Measurements from ENCODE around the gene PTGES2. TPM values are rescaled to one million over a fixed set of nuclear protein-coding genes. Genes with fewer than 3 reads are reported as not detected.
A peak's percentile ranks its signal among the peaks of the same experiment; 100 is the strongest.

PTGES2 gene
- total RNA-seq, 2 experiments from 2014 or later = 68.1 to 76.3 TPM

DNA sequence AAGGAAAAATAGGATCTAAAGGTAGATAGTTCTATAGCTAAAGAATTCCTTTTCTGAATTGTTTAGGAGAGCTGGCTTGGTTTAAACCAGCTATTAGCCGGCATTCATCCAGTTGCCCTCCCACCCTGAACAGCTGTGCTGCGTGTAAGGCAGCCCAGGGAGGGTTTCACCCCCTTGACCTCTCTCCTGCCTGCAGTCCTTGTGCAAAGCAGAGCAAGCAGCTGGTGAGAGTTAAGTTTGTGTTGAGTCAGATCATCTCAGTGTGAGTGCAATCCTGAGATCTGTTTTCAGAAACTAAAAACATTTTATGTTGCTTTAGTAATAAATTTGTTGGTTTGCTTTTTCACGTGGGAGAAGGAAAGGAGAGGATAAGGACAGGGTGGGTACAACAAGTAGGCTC is 46.5 kb downstream of the PTGES2 start:
- H3K9me2 ChIP-seq (ENCODE audit: insufficient read depth, low read length) = no peaks in the 10 kb centered on the region
- H3K4me3 ChIP-seq (ENCODE audit: low read depth, low read length, poor library complexity, severe bottlenecking) = no peak overlapping the region
- H3K36me3 ChIP-seq (ENCODE audit: insufficient read depth, low read length) = peaks cover 46% of the 10 kb centered on the region
- CTCF ChIA-PET (ENCODE audit: unreplicated experiment) = no interaction called here
- H2AFZ ChIP-seq (ENCODE audit: low read length) = no peak overlapping the region
- H3K4me1 ChIP-seq (ENCODE audit: insufficient read depth, low read length, poor library complexity, severe bottlenecking) = peaks cover 22% of the 10 kb centered on the region
- H3K27ac ChIP-seq (ENCODE audit: low read depth, low read length, poor library complexity, severe bottlenecking) = no peak overlapping the region
- H3K79me2 ChIP-seq (ENCODE audit: insufficient read depth, low read depth, low read length) = peaks cover 76% of the 10 kb centered on the region
- POLR2A ChIA-PET = no interaction called here
- TF ChIP-seq EZH2phosphoT487 (IDR thresholded peaks at IDR 0.05; ENCODE audit: borderline replicate concordance, low read depth, low read length) = no peak
- TF ChIP-seq CTCF (conservative IDR thresholded peaks at IDR 0.05; ENCODE audit: low read length) = no peak
- no peak for DNase-seq (ENCODE audit: low spot score)
- BruUV-seq (replicated peaks) = no TSS peak
- intact Hi-C loops (cut with micrococcal nuclease; ENCODE audit: unreplicated experiment) = no loop called here
- H3K9me3 ChIP-seq (ENCODE audit: low read length) = no peaks in the 10 kb centered on the region
- no peak overlapping the region for H3K4me2 ChIP-seq (ENCODE audit: low read length)
- no peaks in the 10 kb centered on the region for H4K20me1 ChIP-seq (ENCODE audit: insufficient read depth, low read length)

GRCh38 chr9:128080206-128080605 is 47.3 kb downstream of the PTGES2 start:
- TF ChIP-seq CTCF (conservative IDR thresholded peaks at IDR 0.05; ENCODE audit: low read length) = no peak
- no peak for TF ChIP-seq EZH2phosphoT487 (IDR thresholded peaks at IDR 0.05; ENCODE audit: borderline replicate concordance, low read depth, low read length)
- intact Hi-C loops (cut with micrococcal nuclease; ENCODE audit: unreplicated experiment) = no loop called here
- peaks cover 45% of the 10 kb centered on the region for H3K36me3 ChIP-seq (ENCODE audit: insufficient read depth, low read length)
- POLR2A ChIA-PET = interaction anchor here (0.7 kb wide), 1 partner anchor 13 kb away, joined by 4 read pairs; no protein-coding TSS in a partner anchor
- no peak overlapping the region for H3K27ac ChIP-seq (ENCODE audit: low read depth, low read length, poor library complexity, severe bottlenecking)
- H3K4me2 ChIP-seq (ENCODE audit: low read length) = no peak overlapping the region
- peaks cover 76% of the 10 kb centered on the region for H3K79me2 ChIP-seq (ENCODE audit: insufficient read depth, low read depth, low read length)
- no peak overlapping the region for H3K4me3 ChIP-seq (ENCODE audit: low read depth, low read length, poor library complexity, severe bottlenecking)
- BruUV-seq (replicated peaks) = no TSS peak
- no peaks in the 10 kb centered on the region for H4K20me1 ChIP-seq (ENCODE audit: insufficient read depth, low read length)
- H3K4me1 ChIP-seq (ENCODE audit: insufficient read depth, low read length, poor library complexity, severe bottlenecking) = peaks cover 22% of the 10 kb centered on the region
- no peaks in the 10 kb centered on the region for H3K9me2 ChIP-seq (ENCODE audit: insufficient read depth, low read length)
- H2AFZ ChIP-seq (ENCODE audit: low read length) = no peak overlapping the region
- DNase-seq (ENCODE audit: low spot score) = no peak
- CTCF ChIA-PET (ENCODE audit: unreplicated experiment) = no interaction called here
- no peaks in the 10 kb centered on the region for H3K9me3 ChIP-seq (ENCODE audit: low read length)

DNA sequence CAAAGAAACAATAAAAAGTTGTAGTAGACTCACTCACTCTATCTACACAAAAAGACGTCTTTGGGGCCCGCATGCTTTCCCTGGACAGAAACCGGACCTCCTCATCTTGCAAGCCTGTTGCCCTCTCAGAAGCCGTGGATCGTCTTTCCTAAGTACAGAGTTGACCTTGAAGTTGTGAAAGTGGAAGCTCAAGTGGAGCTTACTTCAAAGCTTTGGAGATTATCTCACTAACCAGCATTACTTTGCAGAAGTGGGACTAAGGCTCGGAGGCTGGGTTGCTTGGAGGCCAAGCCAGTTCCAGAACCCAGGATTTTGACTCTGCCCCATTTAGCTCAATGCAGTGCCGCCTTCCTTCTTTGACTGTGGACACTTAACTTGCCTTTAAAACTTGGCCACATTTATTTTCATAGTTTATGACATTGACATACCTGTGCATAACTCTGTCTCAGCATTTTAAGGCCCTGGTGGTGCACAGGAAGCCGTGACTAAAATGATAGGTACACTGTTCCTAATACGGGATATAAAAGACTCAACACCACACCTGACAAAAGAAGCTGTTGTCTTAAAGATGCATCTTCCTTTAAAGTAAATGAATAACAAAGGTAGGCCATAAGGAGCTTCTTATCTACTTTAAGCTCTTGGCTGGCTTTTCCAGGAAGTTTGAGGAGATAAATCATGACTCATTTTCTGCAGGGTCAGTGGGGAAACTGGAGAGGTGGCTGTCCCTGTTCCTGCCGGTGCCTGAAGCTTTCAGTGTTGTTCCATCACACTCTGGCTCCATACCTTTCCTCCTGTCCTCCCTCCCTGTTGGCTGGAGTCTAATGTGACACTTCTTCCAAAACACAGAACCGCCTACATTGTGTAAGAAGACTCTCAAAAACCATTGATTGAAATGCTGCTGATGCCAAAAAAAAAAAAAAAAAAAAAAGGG is 48.8 kb downstream of the PTGES2 start:
- Histone ChIP-seq H3K36me3 (ENCODE audit: insufficient read depth, low read length) (peaks cover 51% of the 10 kb centered on the region), H3K27ac (ENCODE audit: low read depth, low read length, poor library complexity, severe bottlenecking) (no peak overlapping the region), H3K79me2 (ENCODE audit: insufficient read depth, low read depth, low read length) (peaks cover 77% of the 10 kb centered on the region), H3K4me1 (ENCODE audit: insufficient read depth, low read length, poor library complexity, severe bottlenecking) (peaks cover 23% of the 10 kb centered on the region), H4K20me1 (ENCODE audit: insufficient read depth, low read length) (no peaks in the 10 kb centered on the region), H2AFZ (ENCODE audit: low read length) (no peak overlapping the region), H3K4me3 (ENCODE audit: low read depth, low read length, poor library complexity, severe bottlenecking) (no peak overlapping the region), H3K9me2 (ENCODE audit: insufficient read depth, low read length) (no peaks in the 10 kb centered on the region), H3K4me2 (ENCODE audit: low read length) (no peak overlapping the region), H3K9me3 (ENCODE audit: low read length) (no peaks in the 10 kb centered on the region)
- POLR2A ChIA-PET = interaction anchor here (0.7 to 1.4 kb wide), 2 partner anchors 8 to 32 kb away, joined by 4 to 6 read pairs; no protein-coding TSS in a partner anchor
- TSS peak; percentile 20 for BruUV-seq (replicated peaks)
- TF ChIP-seq CTCF (conservative IDR thresholded peaks at IDR 0.05; ENCODE audit: low read length) (no peak), EZH2phosphoT487 (IDR thresholded peaks at IDR 0.05; ENCODE audit: borderline replicate concordance, low read depth, low read length) (no peak)
- intact Hi-C loops (cut with micrococcal nuclease; ENCODE audit: unreplicated experiment) = no loop called here
- DNase-seq (ENCODE audit: low spot score) = no peak
- CTCF ChIA-PET (ENCODE audit: unreplicated experiment) = interaction anchor here (0.9 kb wide), 1 partner anchor 12 kb away, joined by 3 read pairs; the partner anchor contains the start of gene NAIF1
